NCI-H69 (cell line): ENCODE measurements around the gene ANKHD1.
"Not testable (repeated sequence)": the region's sequence is repeated elsewhere in the genome, so short reads cannot be mapped to it uniquely, and the experiment has no call there.

ENCODE experiments used
- DNase-seq: peaks from one replicate; lab custom pipeline; 2025; lab: John Stamatoyannopoulos, UW

ANKHD1 gene

DNA sequence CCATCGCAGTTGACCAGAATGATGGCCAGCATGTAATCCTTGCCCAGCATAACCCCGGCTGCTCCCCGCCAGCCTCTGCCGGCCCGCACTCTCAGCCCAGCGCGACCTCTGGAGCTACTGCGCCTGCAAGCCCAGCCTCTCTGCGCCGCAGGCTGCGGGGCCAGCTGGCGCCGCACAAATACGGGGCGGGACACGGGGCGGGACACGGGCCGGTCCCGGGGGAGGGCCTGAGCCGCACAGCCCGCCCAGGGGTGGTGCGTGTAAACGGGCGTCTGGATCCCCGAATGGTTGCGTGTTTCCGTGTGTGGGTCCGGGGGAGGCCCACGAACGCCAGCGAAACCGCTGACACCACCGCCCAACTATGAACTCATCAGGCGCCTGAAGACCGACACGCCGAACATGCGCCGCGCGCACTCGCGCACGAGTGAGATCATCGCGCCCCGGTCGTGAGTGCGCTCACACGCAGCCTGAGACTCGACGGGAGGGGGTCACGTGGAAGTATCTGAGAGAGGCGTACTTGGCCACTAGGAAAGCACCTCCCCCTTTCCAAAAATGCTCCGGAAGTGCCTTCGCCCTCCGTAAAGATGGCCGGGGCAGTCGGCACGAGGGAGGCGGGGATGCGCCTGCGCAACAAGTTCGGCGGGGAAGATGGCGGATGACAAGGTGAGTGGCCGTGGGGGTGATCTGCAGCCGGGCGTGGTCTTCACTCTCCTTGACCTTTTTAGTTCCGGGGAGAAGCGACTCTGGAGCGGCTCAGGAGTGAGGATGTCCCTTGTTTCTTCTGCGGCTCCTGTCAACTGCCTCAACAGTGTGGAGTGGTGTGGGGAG, 162.8 kb downstream of the ANKHD1 start, which contains the start of the genes APBB3 and SLC35A4:
Gene APBB3, minus strand, starts transcription at position 403 of the 828 bp plus-strand sequence. Its CDS starts 353 bp downstream, at position 50.
Gene SLC35A4, plus strand, starts transcription at position 633 of the 828 bp plus-strand sequence. CDS start 2,342 bp downstream, outside the sequence.
- DNase-seq: peak; percentile 99

DNA sequence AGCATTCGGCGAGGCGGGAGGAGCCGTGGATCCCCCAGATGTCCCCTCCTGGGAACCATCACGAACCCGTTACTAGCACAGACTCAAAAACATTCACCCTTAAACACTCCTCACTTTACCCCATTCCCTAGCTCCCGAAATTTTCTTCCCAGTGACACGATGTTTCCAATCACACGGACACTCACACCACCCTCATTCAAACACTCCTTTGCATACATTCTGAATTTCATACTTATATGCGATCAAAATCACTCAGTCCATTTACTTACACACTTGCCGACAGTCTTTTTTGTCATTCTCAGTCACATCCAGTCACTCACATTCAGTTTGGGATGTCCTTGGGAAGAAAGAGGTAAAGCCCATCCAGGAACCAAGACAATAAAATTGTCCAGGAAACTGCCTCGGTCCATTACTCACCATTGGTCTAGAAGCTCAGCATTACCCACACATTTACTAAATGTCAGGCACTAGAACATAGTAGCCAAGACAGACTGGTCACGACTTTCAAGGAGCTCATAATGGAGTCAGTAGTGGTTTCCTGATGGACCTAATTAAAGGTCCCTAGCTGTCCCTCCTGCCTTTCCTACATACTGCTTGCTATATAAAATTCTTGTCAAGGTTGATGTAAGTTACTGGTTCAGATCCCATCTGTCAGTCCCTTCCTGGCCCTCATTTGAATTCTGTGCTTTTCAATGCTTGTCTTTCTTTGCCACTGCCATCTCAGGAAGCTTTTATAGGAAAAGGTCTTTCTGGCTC, 163.6 kb downstream of the ANKHD1 start:
- DNase-seq: peak; percentile 25

DNA sequence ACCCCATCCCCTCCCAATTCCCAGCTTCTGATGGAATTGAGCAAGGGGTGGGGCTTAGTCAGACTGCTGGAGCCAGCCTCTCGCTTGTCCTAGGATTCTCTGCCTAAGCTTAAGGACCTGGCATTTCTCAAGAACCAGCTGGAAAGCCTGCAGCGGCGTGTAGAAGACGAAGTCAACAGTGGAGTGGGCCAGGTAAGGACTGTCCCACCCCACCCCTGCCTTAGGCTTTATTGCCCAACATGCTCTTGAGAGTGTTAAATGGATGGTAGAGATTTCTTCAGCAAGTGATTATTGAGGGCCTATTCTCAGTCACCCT, 164.1 kb downstream of the ANKHD1 start:
- DNase-seq: no peak

DNA sequence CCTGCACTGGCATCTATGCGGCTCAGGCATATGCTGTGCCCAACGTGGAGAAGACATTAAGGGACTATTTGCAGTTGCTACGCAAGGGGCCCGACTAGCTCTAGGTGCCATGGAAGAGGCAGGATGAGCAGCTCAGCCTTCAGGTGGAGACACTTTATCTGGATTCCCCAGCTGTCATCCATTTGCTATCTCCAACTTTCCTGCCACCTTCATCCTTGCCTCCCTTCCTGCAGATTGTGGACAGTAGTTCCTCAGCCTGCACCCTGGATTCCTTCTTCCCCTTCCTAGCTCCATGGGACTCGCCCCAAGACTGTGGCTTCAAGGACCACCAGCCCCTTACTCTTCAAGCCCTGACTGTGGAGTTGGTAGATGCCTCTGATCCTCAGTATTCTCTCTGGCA, 165.0 kb downstream of the ANKHD1 start:
- no peak for DNase-seq

DNA sequence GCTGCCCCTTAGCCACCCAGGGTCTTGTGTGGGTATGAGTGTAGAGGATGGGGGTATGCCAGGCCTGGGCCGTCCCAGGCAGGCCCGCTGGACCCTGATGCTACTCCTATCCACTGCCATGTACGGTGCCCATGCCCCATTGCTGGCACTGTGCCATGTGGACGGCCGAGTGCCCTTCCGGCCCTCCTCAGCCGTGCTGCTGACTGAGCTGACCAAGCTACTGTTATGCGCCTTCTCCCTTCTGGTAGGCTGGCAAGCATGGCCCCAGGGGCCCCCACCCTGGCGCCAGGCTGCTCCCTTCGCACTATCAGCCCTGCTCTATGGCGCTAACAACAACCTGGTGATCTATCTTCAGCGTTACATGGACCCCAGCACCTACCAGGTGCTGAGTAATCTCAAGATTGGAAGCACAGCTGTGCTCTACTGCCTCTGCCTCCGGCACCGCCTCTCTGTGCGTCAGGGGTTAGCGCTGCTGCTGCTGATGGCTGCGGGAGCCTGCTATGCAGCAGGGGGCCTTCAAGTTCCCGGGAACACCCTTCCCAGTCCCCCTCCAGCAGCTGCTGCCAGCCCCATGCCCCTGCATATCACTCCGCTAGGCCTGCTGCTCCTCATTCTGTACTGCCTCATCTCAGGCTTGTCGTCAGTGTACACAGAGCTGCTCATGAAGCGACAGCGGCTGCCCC, 165.6 kb downstream of the ANKHD1 start:
- no peak for DNase-seq

DNA sequence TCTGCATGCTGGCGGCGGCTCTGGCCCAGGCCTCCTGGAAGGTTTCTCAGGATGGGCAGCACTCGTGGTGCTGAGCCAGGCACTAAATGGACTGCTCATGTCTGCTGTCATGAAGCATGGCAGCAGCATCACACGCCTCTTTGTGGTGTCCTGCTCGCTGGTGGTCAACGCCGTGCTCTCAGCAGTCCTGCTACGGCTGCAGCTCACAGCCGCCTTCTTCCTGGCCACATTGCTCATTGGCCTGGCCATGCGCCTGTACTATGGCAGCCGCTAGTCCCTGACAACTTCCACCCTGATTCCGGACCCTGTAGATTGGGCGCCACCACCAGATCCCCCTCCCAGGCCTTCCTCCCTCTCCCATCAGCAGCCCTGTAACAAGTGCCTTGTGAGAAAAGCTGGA, 166.2 kb downstream of the ANKHD1 start:
- DNase-seq: no peak

DNA sequence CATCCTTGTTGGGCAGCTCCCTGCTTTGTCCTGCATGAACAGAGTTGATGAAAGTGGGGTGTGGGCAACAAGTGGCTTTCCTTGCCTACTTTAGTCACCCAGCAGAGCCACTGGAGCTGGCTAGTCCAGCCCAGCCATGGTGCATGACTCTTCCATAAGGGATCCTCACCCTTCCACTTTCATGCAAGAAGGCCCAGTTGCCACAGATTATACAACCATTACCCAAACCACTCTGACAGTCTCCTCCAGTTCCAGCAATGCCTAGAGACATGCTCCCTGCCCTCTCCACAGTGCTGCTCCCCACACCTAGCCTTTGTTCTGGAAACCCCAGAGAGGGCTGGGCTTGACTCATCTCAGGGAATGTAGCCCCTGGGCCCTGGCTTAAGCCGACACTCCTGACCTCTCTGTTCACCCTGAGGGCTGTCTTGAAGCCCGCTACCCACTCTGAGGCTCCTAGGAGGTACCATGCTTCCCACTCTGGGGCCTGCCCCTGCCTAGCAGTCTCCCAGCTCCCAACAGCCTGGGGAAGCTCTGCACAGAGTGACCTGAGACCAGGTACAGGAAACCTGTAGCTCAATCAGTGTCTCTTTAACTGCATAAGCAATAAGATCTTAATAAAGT, 166.9 kb downstream of the ANKHD1 start:
- DNase-seq: no peak

DNA sequence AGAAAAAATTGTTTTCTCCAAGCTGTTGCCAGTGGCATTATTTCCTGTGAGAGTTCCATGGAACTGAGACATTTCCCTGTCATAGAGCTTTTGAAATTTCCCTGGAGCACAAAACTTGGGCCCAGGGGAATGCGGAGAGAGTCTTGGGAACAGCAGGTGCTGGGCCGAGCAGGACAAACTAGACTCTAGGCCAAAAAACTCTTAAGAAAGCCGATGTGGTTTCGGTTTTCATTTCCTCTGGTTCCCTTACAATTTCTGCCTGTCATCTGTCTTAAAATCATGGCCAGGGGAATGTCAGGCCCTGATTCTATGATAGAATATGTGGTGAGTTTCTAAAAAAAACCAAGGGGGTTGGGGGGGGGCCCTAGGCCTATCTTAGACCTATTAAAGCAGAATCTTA, 167.6 kb downstream of the ANKHD1 start:
- DNase-seq: no peak

DNA sequence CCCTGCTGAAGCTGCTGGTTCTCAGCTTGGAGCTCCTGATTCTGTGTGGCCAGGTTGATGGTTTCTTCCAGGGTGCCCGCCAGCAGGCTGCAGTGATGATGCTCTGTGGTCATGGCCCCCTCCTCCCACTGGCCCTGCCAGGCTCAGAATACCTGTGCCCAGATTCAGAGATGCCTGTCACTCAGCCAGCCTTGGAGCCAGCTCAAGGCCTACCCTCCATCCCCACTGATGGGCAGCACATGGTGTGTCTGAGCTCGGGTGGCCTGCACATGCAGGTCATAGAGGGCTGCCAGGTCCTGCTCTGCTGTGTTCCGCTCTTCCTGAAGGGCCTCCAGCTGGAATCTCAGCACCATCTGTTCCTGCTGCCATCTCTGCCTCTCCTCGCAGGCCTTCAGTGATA, 168.4 kb downstream of the ANKHD1 start:
- no peak for DNase-seq

DNA sequence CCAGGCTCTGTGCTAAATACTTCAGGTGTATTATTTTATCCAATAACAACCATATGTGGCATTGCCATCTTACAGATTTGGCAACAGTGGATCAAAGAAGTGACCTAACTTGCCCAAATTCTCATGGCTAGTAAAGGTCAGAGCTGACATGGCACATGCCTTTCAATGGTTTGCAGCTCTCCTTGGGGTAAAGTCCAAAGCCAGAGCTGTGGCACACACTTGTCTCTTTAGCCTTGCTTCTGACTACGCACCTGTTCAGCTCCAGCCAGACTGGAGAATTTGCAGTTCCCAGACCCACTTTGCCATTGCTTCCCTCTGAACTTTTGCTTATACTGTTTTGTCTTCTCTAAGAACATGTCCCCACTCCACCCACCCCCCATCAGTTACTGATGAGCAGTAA, 168.9 kb downstream of the ANKHD1 start:
- DNase-seq: no peak

DNA sequence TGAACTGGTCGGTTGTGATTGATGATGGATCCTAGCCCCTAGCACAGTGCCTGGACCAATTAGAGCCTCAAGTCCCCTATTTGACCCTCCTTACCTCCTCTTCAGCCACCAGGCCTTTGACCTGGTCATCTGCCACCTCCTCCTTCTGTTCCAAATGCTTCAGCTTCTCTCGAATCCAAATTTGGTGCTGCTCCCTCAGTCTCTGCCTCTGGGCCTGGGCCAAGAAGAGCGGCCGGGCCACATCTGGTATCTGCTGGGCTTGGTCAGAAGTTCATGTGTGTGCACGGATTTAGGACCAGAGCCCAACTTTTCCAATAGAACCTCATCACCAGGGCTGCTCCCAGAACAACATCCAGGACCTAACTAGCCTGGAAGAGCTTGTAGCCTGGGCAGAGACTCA, 169.5 kb downstream of the ANKHD1 start:
- no peak for DNase-seq

DNA sequence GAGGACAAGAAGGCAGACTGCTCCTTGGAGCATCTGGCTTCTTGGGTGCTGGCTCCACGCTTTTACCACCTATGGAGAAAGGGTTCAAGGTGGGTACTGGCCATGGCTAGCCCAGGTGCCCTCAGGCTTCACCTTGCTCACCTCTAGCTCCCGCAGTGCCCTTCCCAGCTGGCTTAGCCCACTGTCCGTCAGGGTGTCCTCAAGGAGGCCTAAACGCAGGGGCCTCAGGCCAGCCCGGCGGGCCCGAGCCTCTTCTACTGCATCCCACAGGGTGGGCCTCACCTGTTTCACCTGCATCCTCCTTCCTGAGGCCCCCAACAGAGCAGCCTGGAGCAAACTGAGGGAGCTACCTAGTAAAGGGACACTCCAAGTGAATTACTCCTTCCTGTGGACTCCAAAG, 172.1 kb downstream of the ANKHD1 start:
- DNase-seq: no peak

DNA sequence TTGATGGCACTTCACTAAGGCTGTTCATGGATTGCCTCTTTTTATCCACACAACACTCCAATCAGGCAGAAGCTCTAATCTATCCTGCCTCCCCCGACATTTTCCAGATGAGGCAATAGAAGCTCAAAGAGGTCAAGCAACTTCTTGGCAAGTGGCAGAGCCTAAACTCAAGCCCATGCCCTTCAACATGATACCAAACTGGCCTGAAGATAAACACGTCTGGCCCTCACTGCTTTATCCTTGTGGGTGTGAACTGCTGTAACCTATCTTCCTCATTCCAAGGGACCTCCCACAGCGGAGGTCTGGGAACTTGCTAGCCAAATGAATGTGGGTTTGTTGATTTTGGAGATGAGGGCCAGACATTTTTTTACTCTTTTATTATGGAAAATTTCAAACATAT, 172.5 kb downstream of the ANKHD1 start:
- DNase-seq: no peak

DNA sequence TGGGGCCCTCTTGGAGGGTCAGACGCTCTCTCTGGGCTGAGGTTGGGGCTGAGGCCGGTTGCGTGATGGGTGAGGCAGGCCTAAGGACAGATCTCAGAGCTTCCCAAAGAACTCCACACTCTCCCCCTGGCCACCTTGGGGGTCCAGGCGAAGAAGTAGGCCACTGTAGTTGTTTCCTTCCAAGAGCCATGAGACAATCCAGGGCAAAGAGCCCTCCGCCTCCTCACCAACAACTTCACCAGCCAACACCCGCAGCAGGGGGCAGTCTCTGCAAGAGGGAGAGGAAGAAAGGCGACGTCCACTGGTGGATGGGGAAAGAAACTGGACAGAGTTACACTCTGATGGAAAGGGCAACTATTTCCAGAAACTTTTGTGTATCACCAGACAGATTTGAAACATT, 173.7 kb downstream of the ANKHD1 start:
- peak; percentile 21 for DNase-seq

DNA sequence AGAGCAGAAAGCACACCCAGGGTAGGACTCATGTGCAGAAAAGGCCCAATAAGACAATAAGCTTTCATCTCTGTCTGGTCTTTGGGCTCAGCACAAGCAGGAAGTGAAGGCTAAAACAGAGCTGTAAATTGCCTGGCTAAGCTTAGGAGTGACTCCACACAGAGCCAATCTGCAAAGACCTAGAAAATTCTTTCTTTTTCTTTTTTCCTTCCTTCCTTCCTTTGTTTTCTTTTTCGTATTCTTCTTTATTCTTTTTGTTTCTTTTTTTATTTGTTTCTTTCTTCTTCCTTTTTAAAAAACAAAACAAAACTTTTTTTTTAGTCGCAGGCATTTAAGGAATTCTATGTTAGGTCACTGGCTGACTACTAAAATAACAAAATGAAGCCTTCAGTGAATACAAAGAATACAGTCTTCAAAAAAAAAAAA, 175.2 kb downstream of the ANKHD1 start:
- no peak for DNase-seq

DNA sequence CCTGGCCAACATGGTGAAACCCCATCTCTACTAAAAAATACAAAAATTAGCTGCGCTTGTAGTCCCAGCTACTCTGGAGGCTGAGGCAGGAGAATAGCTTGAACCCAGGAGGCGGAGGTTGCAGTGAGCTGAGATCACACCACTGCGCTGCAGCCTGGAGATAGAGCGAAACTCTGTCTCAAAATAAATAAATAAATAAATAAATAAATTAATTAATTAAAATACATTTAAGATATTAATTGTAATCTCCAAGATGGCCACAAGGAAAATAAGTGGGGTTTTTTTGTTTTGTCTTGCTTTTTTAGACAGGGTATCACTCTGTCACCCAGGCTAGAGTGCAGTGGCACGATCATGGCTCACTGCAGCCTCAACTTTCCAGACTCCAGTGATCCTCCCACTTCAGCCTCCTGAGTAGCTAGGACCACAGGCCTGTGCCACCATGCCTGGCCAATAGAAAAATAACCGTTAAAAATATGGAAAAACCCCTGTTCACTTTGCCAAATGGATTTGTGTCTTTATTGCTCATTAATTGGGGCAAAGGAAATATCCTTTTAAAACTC, 177.6 kb downstream of the ANKHD1 start:
- not testable (repeated sequence) for DNase-seq

DNA sequence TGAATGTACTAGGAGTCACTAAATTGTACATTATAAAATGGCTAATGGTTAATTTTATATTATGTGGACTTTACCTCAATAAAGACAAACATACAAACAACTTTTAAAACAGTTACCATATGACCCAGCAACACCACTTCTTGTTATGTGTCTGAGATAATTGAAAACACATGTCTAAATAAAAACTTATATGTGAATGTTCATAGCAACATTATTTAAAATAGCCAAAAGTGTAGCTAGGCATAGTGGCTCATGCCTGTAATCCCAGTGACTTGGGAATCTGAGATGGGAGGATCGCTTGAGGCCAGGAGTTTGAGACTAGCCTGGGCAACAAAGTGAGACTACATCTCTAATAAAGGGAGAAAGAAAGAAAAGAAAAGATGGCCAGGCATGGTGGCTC, 185.9 kb downstream of the ANKHD1 start:
- DNase-seq: no peak

DNA sequence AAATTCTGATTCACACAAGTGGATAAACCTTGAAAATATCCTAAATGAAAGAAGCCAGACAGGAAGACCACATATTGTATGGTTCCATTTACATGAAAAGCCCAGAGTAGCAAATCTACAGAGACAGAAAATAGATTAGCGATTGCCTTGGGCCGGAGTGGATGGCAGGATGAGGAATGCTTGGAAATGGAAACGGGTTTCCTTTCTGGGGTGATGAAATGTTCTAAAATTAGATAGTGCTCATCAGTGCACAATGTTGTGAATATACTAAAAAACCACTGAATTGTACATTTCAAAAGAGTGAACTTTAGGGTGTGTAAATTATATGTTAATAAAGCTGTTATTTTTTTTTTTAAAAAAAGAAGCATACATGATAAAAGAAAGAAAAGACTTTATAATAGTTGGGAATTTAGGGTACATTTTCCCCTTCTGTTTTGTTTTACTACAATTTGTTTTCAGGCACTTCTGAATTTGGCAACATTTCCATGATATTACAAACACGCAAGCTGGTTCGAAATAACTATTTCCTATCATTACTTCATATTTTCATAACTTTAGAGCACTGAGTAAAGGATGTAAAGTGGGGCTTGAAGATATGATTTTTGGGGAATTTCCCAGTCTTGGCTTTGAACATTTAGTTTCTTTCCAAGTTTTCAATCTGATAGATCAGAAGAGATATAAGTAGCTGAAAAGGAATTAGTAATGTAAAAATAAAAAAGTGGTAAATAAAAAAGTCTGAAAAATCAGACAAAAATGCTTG, 186.9 kb downstream of the ANKHD1 start:
- no peak for DNase-seq
